Loucy (cell line): Measurements from ENCODE around the gene APBA1.

Source experiments
- H2AFZ ChIP-seq: fragments of 200-600 bp; sonication (generic); 2 replicates; pipeline ENCODE4 v1.6.0; 2016; ENCODE audit warnings: antibody characterized with exemption, mild to moderate bottlenecking, low read length, moderate library complexity
- H3F3A ChIP-seq: fragments of 200-600 bp; 2 replicates; pipeline ENCODE4 v1.6.0; 2016; ENCODE audit warnings: antibody characterized with exemption, low read depth, mild to moderate bottlenecking
- H3K27me3 ChIP-seq: fragments of 200-600 bp; sonication (generic); 2 replicates; pipeline ENCODE4 v1.6.1; 2014; ENCODE audit warnings: low read length, mild to moderate bottlenecking; ENCODE audit not compliant: insufficient read depth, poor library complexity, severe bottlenecking
- H3K36me3 ChIP-seq: fragments of 200-600 bp; sonication (generic); 2 replicates; pipeline ENCODE4 v1.6.1; 2016; ENCODE audit warnings: low read length; ENCODE audit not compliant: insufficient read depth
- H3K4me1 ChIP-seq: fragments of 200-600 bp; sonication (generic); 2 replicates; pipeline ENCODE4 v1.5.1; 2014; ENCODE audit warnings: low read length, mild to moderate bottlenecking; ENCODE audit not compliant: insufficient read depth, poor library complexity, severe bottlenecking
- H3K4me2 ChIP-seq: fragments of 200-600 bp; sonication (generic); 2 replicates; pipeline ENCODE4 v1.6.0; 2014; ENCODE audit warnings: antibody characterized with exemption, low read length, low read depth, mild to moderate bottlenecking; ENCODE audit not compliant: poor library complexity, severe bottlenecking
- H3K4me3 ChIP-seq: fragments of 200-600 bp; sonication (generic); 2 replicates; pipeline ENCODE4 v1.5.1; 2014; ENCODE audit warnings: low read length, mild to moderate bottlenecking, mixed read lengths; ENCODE audit not compliant: poor library complexity, severe bottlenecking
- H3K79me2 ChIP-seq: fragments of 200-600 bp; sonication (generic); 2 replicates; pipeline ENCODE4 v1.6.1; 2014; ENCODE audit warnings: low read length; ENCODE audit not compliant: insufficient read depth
- H3K9ac ChIP-seq: fragments of 200-600 bp; sonication (generic); 2 replicates; pipeline ENCODE4 v1.6.0; 2014; ENCODE audit warnings: mild to moderate bottlenecking, low read depth, low read length, moderate library complexity; ENCODE audit not compliant: poor library complexity, severe bottlenecking
- H3K9me2 ChIP-seq: fragments of 200-600 bp; sonication (generic); replicated peaks from 2 replicates; pipeline ENCODE4 v1.6.1; 2016; ENCODE audit warnings: low read depth, low read length, mixed read lengths
- H3K9me3 ChIP-seq: fragments of 200-600 bp; sonication (generic); 2 replicates; pipeline ENCODE4 v1.6.1; 2014; ENCODE audit warnings: mild to moderate bottlenecking, antibody characterized with exemption, low read length, low read depth; ENCODE audit not compliant: insufficient read depth
- H4K20me1 ChIP-seq: fragments of 200-600 bp; sonication (generic); 2 replicates; pipeline ENCODE4 v1.6.0; 2014; ENCODE audit warnings: antibody characterized with exemption, low read length, mild to moderate bottlenecking; ENCODE audit not compliant: insufficient read depth, poor library complexity, severe bottlenecking
- EZH2phosphoT487 ChIP-seq: fragments of 200-600 bp; IDR thresholded peaks from 2 replicates; pipeline ENCODE4 v1.6.1; 2018; ENCODE audit warnings: antibody characterized with exemption, mild to moderate bottlenecking, moderate library complexity, borderline replicate concordance
- TF ChIP-seq, protein P1 (sequence below): fragments of 200-600 bp; sonication (generic); conservative IDR thresholded peaks from 2 replicates; pipeline ENCODE4 v1.5.1; 2014; ENCODE audit warnings: mild to moderate bottlenecking, antibody characterized with exemption, low read length

The APBA1 gene

DNA sequence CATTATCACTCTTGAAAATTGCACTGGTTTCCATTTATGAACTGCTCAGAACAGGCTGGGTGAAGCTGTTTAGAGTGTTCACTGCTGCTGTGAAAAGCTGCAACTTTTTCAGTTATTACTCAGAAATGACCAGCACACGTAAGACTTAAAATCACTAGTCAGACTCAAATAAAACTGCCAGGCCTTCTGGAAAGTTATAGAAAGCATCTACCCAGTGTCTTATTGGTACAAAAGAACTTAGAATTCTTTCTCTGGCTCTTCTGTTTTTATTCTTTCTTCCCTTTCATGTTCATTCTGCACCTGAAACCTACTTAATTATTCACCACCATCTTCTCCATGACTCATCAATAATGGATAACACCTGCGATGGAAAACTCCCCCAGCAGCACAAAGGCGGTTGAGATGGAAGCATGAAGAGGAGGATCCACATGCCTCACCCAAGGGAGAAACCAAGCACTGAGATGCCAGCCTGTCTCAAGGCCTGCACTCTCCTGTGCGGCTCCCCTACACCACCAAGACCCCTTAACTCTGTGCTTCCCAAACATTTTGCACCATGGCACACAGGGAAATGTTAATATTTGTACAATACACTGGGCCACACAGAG, 175.2 kb downstream of the APBA1 start:
- no peaks in the 10 kb centered on the region for H4K20me1 ChIP-seq
- H3K4me1 ChIP-seq, result peaks cover 5% of the 10 kb centered on the region
- H2AFZ ChIP-seq, result no peak overlapping the region
- TF ChIP-seq EZH2phosphoT487, result no peak
- TF ChIP-seq, protein P1, sequence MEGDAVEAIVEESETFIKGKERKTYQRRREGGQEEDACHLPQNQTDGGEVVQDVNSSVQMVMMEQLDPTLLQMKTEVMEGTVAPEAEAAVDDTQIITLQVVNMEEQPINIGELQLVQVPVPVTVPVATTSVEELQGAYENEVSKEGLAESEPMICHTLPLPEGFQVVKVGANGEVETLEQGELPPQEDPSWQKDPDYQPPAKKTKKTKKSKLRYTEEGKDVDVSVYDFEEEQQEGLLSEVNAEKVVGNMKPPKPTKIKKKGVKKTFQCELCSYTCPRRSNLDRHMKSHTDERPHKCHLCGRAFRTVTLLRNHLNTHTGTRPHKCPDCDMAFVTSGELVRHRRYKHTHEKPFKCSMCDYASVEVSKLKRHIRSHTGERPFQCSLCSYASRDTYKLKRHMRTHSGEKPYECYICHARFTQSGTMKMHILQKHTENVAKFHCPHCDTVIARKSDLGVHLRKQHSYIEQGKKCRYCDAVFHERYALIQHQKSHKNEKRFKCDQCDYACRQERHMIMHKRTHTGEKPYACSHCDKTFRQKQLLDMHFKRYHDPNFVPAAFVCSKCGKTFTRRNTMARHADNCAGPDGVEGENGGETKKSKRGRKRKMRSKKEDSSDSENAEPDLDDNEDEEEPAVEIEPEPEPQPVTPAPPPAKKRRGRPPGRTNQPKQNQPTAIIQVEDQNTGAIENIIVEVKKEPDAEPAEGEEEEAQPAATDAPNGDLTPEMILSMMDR, result no peak
- no peak overlapping the region for H3K9ac ChIP-seq
- no peak overlapping the region for H3K4me2 ChIP-seq
- H3F3A ChIP-seq, result no peaks in the 10 kb centered on the region
- H3K27me3 ChIP-seq, result no peaks in the 10 kb centered on the region
- no peaks in the 10 kb centered on the region for H3K36me3 ChIP-seq
- no peaks in the 10 kb centered on the region for H3K9me2 ChIP-seq
- H3K79me2 ChIP-seq, result no peaks in the 10 kb centered on the region
- no peaks in the 10 kb centered on the region for H3K9me3 ChIP-seq
- no peak overlapping the region for H3K4me3 ChIP-seq

DNA sequence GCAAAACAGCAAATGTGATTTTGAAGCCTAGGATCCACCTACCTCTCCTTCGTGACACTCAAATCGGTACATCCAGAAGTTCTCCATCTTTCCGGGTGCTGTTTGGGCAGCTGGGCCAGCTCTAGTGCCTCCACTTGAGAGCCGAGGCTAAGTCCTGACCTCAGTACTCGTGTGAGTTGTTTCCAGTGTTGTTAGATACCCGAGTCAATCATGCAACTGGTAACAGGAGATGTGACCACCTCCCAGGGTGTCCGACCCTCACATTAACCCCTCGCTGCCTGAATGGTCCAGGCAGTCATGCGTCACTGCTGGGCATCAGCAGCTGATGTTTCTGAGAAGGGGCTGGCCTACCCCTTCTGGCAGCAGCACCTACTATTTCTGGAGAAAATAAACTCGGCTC, 176.9 kb downstream of the APBA1 start:
- H2AFZ ChIP-seq, result no peak overlapping the region
- no peak overlapping the region for H3K9ac ChIP-seq
- no peak overlapping the region for H3K4me3 ChIP-seq
- H3K79me2 ChIP-seq, result no peaks in the 10 kb centered on the region
- H3K9me2 ChIP-seq, result no peaks in the 10 kb centered on the region
- no peaks in the 10 kb centered on the region for H4K20me1 ChIP-seq
- no peaks in the 10 kb centered on the region for H3K9me3 ChIP-seq
- no peaks in the 10 kb centered on the region for H3K36me3 ChIP-seq
- no peaks in the 10 kb centered on the region for H3F3A ChIP-seq
- peaks cover 5% of the 10 kb centered on the region for H3K4me1 ChIP-seq
- H3K27me3 ChIP-seq, result no peaks in the 10 kb centered on the region
- TF ChIP-seq, protein P1, result no peak
- TF ChIP-seq EZH2phosphoT487, result no peak
- no peak overlapping the region for H3K4me2 ChIP-seq

DNA sequence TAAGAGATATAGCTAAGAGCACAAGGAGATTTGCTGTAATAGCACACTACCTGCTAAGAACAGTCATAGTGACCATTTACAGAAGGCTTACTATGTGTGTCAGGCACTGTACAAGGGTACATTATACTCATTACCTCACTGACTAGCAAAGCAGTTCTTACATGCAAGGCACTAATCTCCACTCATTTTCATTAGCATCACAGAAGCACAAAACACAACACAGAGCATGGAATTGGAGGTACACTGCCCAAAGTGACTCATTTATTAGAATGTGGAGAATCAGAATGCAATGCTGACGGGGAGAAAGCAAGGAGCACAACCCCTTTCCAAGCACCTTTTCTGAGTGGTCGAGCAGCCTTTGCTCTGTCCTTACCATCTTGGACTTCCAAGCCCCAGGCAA, 177.4 kb downstream of the APBA1 start:
- no peak overlapping the region for H3K9ac ChIP-seq
- no peak for TF ChIP-seq EZH2phosphoT487
- H3F3A ChIP-seq, result no peaks in the 10 kb centered on the region
- H3K27me3 ChIP-seq, result no peaks in the 10 kb centered on the region
- no peaks in the 10 kb centered on the region for H3K9me2 ChIP-seq
- peaks cover 5% of the 10 kb centered on the region for H3K4me1 ChIP-seq
- no peak overlapping the region for H3K4me3 ChIP-seq
- no peak overlapping the region for H2AFZ ChIP-seq
- no peaks in the 10 kb centered on the region for H4K20me1 ChIP-seq
- H3K79me2 ChIP-seq, result no peaks in the 10 kb centered on the region
- H3K9me3 ChIP-seq, result no peaks in the 10 kb centered on the region
- H3K36me3 ChIP-seq, result no peaks in the 10 kb centered on the region
- no peak overlapping the region for H3K4me2 ChIP-seq

DNA sequence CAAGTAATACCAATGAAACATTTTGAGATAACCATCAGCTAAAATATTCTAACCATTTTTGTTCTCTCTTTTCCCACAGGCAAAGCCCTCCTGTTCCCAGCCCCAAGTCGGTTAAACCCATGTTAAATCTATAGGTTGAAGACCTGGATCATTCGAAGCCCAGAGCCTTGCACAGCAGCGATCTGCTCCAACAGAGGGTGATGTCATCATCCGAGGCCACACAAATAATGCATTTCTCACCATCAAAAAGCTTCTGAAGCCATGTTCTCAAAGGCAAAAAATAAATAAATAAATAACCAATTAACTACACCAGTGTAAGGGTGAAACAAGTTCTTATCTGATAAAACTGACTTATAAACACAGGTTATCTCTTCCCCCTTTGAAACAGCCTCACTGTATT, 178.0 kb downstream of the APBA1 start:
- no peak overlapping the region for H3K4me3 ChIP-seq
- no peaks in the 10 kb centered on the region for H3K9me3 ChIP-seq
- peaks cover 5% of the 10 kb centered on the region for H3K4me1 ChIP-seq
- no peaks in the 10 kb centered on the region for H3K27me3 ChIP-seq
- TF ChIP-seq EZH2phosphoT487, result no peak
- TF ChIP-seq, protein P1, result no peak
- H4K20me1 ChIP-seq, result no peaks in the 10 kb centered on the region
- no peak overlapping the region for H3K4me2 ChIP-seq
- H3K9me2 ChIP-seq, result no peaks in the 10 kb centered on the region
- H3K79me2 ChIP-seq, result no peaks in the 10 kb centered on the region
- no peak overlapping the region for H2AFZ ChIP-seq
- no peaks in the 10 kb centered on the region for H3K36me3 ChIP-seq
- H3K9ac ChIP-seq, result no peak overlapping the region
- no peaks in the 10 kb centered on the region for H3F3A ChIP-seq
